ENCODE measurements around the gene CHEK1.
A peak's percentile ranks its signal among the peaks of the same experiment; 100 is the strongest.
"Not testable (repeated sequence)": the region's sequence is repeated elsewhere in the genome, so short reads cannot be mapped to it uniquely, and the experiment has no call there.

CHEK1 gene

DNA sequence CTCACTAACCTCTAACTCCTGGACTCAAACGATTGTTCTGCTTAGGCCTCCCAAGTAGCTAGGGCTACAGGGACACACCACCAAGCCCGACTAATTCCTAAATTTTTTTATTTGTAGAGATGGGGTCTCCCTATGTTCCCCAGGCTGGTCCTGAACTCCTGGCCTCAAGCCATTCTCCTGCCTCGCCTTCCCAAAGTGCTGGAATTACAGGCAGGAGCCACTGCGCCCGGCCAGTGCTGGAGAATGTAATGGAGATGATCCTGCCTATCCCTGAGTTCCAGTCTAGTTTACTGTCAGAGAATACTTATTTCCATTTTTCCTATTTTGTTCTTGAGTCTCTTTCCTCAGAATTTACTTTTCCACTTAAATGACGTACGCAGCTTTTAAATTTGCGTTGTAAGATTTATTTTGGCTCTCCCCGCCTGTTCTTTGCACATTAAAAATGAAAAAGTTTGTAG, at the start of gene CHEK1:
CHEK1 (plus strand) TSS at position 408 of the 458 bp plus-strand sequence. CDS start 1,606 bp downstream, outside the sequence.
- DNase-seq, result no peak

- DNase-seq, result not testable (repeated sequence)
These were observed 47.8 kb upstream of the CHEK1 start for GRCh38 chr11:125577181-125577580.

DNA sequence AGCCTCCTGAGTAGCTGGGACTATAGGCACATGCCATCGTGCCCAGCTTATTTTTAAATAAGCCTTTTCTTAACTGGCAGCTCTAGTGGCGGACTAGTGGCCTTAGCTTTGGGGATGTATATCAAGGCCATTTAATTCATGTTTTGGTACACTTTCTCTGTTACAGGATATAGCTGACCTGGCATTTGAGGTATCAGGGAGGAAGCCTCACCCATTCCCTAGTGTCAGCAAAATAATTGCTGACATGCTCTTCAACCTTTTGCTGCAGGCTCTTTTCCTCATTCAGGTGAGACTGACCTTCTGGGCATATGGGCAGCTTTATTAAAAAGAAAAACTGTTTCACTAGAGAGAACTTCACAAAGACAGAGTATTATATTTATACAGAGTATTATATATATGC, 46.2 kb upstream of the CHEK1 start:
- no peak for DNase-seq

GRCh38 chr11:125579811-125580210, 45.2 kb upstream of the CHEK1 start:
- DNase-seq, result no peak

- DNase-seq, result no peak
These were observed 41.5 kb upstream of the CHEK1 start for GRCh38 chr11:125583496-125583895.

DNA sequence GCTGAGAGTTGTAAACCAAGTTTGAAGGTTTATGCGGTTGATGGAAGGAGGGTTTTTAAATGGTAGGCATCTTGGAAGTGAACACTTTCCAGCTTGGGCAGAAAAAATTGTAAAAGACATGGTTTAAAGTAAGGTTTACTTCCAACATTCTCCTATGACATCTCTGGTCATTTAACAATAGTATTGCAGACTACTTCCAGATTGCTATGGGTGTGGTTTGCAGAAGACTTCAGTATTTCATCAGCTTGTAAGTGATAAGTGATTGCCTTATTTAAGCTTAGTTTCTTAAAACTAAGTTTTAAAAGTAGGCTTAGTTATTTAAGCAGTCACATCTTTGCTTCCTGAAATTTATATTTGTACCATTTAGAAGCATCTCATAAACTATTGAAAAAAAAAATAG, 39.5 kb upstream of the CHEK1 start:
- DNase-seq, result no peak

GRCh38 chr11:125586623-125587022, 38.3 kb upstream of the CHEK1 start:
- no peak for DNase-seq

DNA sequence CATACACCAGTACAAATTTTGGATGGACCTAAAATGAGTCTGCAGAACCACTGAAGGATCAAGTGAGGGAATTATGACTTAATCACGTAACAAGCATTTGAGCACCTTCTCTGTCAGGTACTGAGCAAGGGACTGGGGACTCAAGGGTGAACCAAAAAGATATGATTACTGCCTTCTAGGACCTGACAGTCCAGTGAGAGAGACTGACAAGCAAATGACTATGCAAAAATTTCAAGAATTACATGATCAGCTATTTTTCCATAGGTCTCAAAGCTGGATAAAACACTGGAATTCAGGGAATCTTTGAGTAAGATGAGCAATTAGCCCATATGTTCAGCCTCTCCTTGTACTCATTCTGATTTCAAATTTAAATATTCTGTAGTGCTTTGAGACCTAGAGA, 37.5 kb upstream of the CHEK1 start:
- DNase-seq, result no peak

- DNase-seq, result no peak
These were observed 36.5 kb upstream of the CHEK1 start for GRCh38 chr11:125588505-125588904.

- no peak for DNase-seq
These were observed 33.2 kb upstream of the CHEK1 start for GRCh38 chr11:125591649-125592304.

DNA sequence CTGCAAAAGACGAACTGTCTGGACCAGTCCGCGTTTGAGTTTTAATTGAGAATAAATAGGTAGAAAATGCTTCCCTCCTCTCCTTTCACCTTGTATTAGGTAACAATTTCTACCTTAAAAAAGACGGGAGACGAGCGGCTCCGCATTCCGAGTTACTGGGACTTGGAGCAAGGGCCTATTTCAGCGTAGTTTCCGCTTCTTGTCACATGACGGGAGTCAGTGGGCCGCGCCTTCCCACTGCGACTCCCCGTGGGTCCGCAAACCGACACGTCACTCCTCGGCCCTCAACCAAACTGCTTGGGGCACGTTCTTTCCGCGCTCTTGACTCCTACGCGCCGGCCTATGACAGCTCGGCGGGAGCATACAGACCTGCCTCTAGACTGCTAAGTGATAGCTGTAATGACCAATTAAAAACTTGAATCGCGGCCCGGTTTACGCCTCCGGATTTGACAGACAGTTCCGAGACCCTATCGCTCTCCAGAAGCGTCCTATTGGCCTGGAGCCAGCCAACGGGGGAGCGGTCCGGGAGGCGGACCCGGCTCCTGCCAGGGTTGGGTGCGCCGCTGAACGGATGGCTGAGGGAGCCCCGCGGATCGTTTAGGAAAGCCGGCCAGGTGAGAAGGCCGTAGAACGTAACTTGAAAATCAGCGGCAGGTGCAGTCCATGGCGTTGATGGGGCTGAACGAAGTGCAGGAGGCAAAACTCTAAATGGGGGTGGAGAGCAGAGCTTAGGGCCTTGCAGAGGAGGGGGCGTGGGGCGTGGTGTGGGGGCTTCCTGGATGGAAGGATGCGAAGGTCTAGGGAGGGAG, 32.5 kb upstream of the CHEK1 start, which contains the start of gene STT3A:
STT3A (plus strand) TSS at position 548 of the 809 bp plus-strand sequence. CDS start 3,064 bp downstream, outside the sequence.
- DNase-seq, result peak; percentile 99

GRCh38 chr11:125593114-125593820, 31.7 kb upstream of the CHEK1 start:
- peak; percentile 24 to 48 for DNase-seq

- DNase-seq, result no peak
These were observed 30.0 kb upstream of the CHEK1 start for GRCh38 chr11:125594958-125595357.

DNA sequence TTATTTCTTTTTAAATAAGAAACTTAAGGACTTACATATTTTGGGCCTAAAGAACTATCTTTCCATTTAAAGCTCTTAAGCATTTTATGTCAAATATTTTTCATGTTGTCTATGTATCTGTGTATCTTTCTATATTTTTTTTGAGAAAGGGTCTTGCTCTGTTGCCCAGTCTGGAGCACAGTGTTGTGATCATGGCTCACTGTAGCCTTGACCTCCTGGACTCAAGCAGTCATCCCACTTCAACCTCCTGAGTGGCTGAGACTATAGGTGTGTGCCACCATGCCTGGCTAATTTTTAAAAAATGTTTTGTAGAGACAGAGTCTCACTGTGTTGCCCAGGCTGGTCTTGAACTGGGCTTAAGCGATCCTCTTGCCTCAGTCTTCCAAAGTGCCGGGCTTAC, 24.3 kb upstream of the CHEK1 start:
- DNase-seq, result no peak

- no peak for DNase-seq
These were observed 21.8 kb upstream of the CHEK1 start for GRCh38 chr11:125603207-125603606.

- DNase-seq, result no peak
These were observed 19.5 kb upstream of the CHEK1 start for GRCh38 chr11:125605417-125605816.

GRCh38 chr11:125609545-125609944, 15.4 kb upstream of the CHEK1 start:
- DNase-seq, result no peak

- DNase-seq, result no peak
These were observed 6.6 kb upstream of the CHEK1 start for GRCh38 chr11:125618383-125618782.

DNA sequence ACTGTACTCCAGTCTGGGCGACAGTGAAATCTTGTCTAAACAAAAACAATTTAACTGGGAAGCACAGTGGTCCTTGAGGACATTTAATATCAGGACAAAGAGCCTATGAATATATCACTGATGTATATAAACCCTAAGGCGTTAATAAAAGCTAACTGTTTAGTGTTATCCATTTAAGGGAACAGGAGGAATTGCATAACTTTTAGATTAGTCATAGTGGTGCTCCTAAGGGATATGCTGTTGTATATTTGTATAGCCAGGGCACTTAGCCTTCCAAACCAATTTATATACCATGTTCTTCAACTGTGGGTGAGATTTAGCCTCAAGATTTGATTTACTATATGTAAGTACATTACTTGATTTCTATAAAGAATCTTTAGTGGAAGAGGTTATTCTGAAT, 3.0 kb upstream of the CHEK1 start:
- DNase-seq, result peak in 1 of 2 experiments; percentile 48

GRCh38 chr11:125623064-125623463, 1.9 kb upstream of the CHEK1 start:
- DNase-seq, result no peak

DNA sequence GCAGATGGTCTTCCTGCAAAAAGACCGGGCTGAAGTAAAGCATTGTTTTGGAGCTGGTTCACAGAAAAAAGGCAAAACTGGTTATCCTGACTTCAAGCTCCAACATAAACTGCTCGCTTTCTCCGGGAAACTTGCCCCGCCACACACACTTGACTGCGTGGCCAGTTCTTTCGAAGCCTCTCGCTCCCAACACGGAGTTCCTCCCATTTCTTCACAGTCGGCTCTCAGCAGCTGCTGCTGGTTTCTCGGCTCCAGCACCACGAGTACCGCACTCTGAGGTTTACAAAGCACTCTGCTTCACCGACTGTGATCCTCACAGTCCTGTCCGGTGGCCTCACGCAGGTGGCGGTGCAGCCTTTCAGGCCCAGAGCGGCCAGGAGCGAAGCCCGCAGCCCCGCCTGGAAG, 264 bp downstream of the CHEK1 start:
- peak; percentile 23 to 49 for DNase-seq

- DNase-seq, result peak; percentile 96 to 99
These were observed 796 bp downstream of the CHEK1 start for GRCh38 chr11:125625630-125626287.

Data from SW 1271 (cell line).